OCI-LY3 (cell line): Measurements from ENCODE around the gene CHRDL2.

Experiments
- H2AFZ ChIP-seq: fragments of 200-600, 300-600 bp; shearing (Covaris generic); 2 replicates; pipeline ENCODE4 v1.6.0; 2014; ENCODE audit warnings: antibody characterized with exemption, low read depth, low read length
- H3K27ac ChIP-seq: fragments of 200-600, 300-600 bp; sonication (generic); 2 replicates; pipeline ENCODE4 v1.5.1; 2014; ENCODE audit warnings: mild to moderate bottlenecking, low read length, moderate library complexity, mixed read lengths
- H3K27me3 ChIP-seq: fragments of 200-600, 300-600 bp; sonication (generic); 2 replicates; pipeline ENCODE4 v1.6.1; 2014; ENCODE audit warnings: low read depth, low read length, mixed read lengths
- H3K36me3 ChIP-seq: fragments of 200-600, 300-600 bp; sonication (generic); replicated peaks from 2 replicates; pipeline ENCODE3; 2014; ENCODE audit warnings: low read depth, low read length, mixed read lengths
- H3K4me1 ChIP-seq: fragments of 300-600, 200-600 bp; sonication (generic); 2 replicates; pipeline ENCODE4 v1.6.1; 2014; ENCODE audit warnings: low read length, mixed read lengths
- H3K4me2 ChIP-seq: fragments of 200-600, 300-600 bp; sonication (generic); 2 replicates; pipeline ENCODE4 v1.6.1; 2014; ENCODE audit warnings: low read length, mixed read lengths
- H3K4me3 ChIP-seq: fragments of 300-600, 200-600 bp; sonication (generic); 2 replicates; pipeline ENCODE4 v1.5.1; 2014; ENCODE audit warnings: antibody characterized with exemption, mild to moderate bottlenecking, low read length, moderate library complexity
- H3K79me2 ChIP-seq: fragments of 300-600, 200-600 bp; shearing (Covaris generic); 2 replicates; pipeline ENCODE4 v1.6.1; 2014; ENCODE audit warnings: mild to moderate bottlenecking, low read length, mixed read lengths
- H3K9ac ChIP-seq: fragments of 300-600, 200-600 bp; shearing (Covaris generic); 2 replicates; pipeline ENCODE4 v1.6.0; 2014; ENCODE audit warnings: mild to moderate bottlenecking, low read length, moderate library complexity
- H3K9me3 ChIP-seq: fragments of 200-600, 300-600 bp; shearing (Covaris generic); 2 replicates; pipeline ENCODE4 v1.6.1; 2014; ENCODE audit warnings: low read length, mixed read lengths; ENCODE audit not compliant: insufficient read depth
- H4K20me1 ChIP-seq: fragments of 200-600, 300-600 bp; sonication (generic); 2 replicates; pipeline ENCODE4 v1.6.1; 2016; ENCODE audit warnings: low read length, mixed read lengths; ENCODE audit not compliant: insufficient read depth
- CTCF ChIP-seq: fragments of 200-600, 300-600 bp; sonication (generic); IDR thresholded peaks from 2 replicates; pipeline ENCODE4 v1.5.1; 2014; ENCODE audit warnings: antibody characterized with exemption, low read length, low read depth
- EZH2phosphoT487 ChIP-seq: fragments of 200-600 bp; shearing (Covaris generic); IDR thresholded peaks from 2 replicates; pipeline ENCODE4 v1.6.1; 2018; ENCODE audit warnings: antibody characterized with exemption, mixed run types, low read depth

Gene CHRDL2

GRCh38 chr11:74725701-74726100 lies 5.5 kb downstream of the CHRDL2 start:
- no peak overlapping the region for H3K4me3 ChIP-seq

GRCh38 chr11:74723511-74723910 lies 7.7 kb downstream of the CHRDL2 start:
- Histone ChIP-seq H3K9me3 (no peaks in the 10 kb centered on the region), H3K4me3 (no peak overlapping the region), H3K9ac (no peak overlapping the region), H3K4me1 (no peaks in the 10 kb centered on the region), H3K79me2 (no peaks in the 10 kb centered on the region), H4K20me1 (no peaks in the 10 kb centered on the region), H2AFZ (no peak overlapping the region), H3K27me3 (peaks cover 28% of the 10 kb centered on the region), H3K36me3 (no peaks in the 10 kb centered on the region), H3K4me2 (no peak overlapping the region), H3K27ac (no peak overlapping the region)
- TF ChIP-seq EZH2phosphoT487 (no peak), CTCF (no peak)

More at GRCh38 chr11:74725701-74726100, 5.5 kb downstream of the CHRDL2 start:
- Histone ChIP-seq H2AFZ (no peak overlapping the region), H3K27ac (no peak overlapping the region), H3K79me2 (no peaks in the 10 kb centered on the region), H3K4me2 (no peak overlapping the region), H3K9me3 (no peaks in the 10 kb centered on the region), H3K4me1 (no peaks in the 10 kb centered on the region), H3K9ac (no peak overlapping the region), H3K27me3 (peaks cover 39% of the 10 kb centered on the region), H4K20me1 (no peaks in the 10 kb centered on the region), H3K36me3 (no peaks in the 10 kb centered on the region)
- no peak for TF ChIP-seq CTCF
- no peak for TF ChIP-seq EZH2phosphoT487

- no peaks in the 10 kb centered on the region for H4K20me1 ChIP-seq
- no peaks in the 10 kb centered on the region for H3K36me3 ChIP-seq
- H3K9me3 ChIP-seq = no peaks in the 10 kb centered on the region
- no peak for TF ChIP-seq CTCF
- no peak for TF ChIP-seq EZH2phosphoT487
- no peak overlapping the region for H2AFZ ChIP-seq
- H3K27ac ChIP-seq = no peak overlapping the region
- H3K27me3 ChIP-seq = peaks cover 28% of the 10 kb centered on the region
- H3K9ac ChIP-seq = no peak overlapping the region
- H3K4me2 ChIP-seq = no peak overlapping the region
- no peak overlapping the region for H3K4me3 ChIP-seq
- no peaks in the 10 kb centered on the region for H3K4me1 ChIP-seq
- H3K79me2 ChIP-seq = no peaks in the 10 kb centered on the region
These were observed 9.8 kb downstream of the CHRDL2 start for GRCh38 chr11:74721479-74721835.

GRCh38 chr11:74720596-74721478 lies 10.4 kb downstream of the CHRDL2 start:
- H3K9me3 ChIP-seq = no peaks in the 10 kb centered on the region
- H2AFZ ChIP-seq = no peak overlapping the region
- H3K27me3 ChIP-seq = peaks cover 23% of the 10 kb centered on the region
- TF ChIP-seq CTCF = no peak
- no peak for TF ChIP-seq EZH2phosphoT487
- H3K36me3 ChIP-seq = no peaks in the 10 kb centered on the region
- H3K4me3 ChIP-seq = no peak overlapping the region
- no peaks in the 10 kb centered on the region for H3K4me1 ChIP-seq
- no peak overlapping the region for H3K27ac ChIP-seq
- H3K4me2 ChIP-seq = no peak overlapping the region
- no peaks in the 10 kb centered on the region for H3K79me2 ChIP-seq
- no peaks in the 10 kb centered on the region for H4K20me1 ChIP-seq
- H3K9ac ChIP-seq = no peak overlapping the region
